ENCODE measurements around the gene NPFF. TPM values are rescaled to one million over a fixed set of nuclear protein-coding genes. Genes with fewer than 3 reads are reported as not detected.

Gene NPFF
- polyA plus RNA-seq, 1 donor (not counting 4 experiments of a cell fraction or from before 2014, with no cell fraction given): not detected

- Histone ChIP-seq H3K36me3 (ENCODE audit: control insufficient read depth in 2 of 2, extremely low read depth in 1 of 2, insufficient read depth in 2 of 2, low read length in 2 of 2) (peaks cover 26 to 55% of the 10 kb centered on the region in 2 experiments), H3K9me1 (ENCODE audit: control insufficient read depth, extremely low read depth, insufficient read depth, low read length) (peaks cover 3% of the 10 kb centered on the region), H3K9ac (ENCODE audit: control insufficient read depth, extremely low read depth, insufficient read depth, low read length) (no peak overlapping the region), H3K4me2 (ENCODE audit: control insufficient read depth, extremely low read depth, insufficient read depth, low read depth, low read length) (no peak overlapping the region), H3K27me3 (ENCODE audit: control insufficient read depth, extremely low read depth, insufficient read depth, low read length) (no peaks in the 10 kb centered on the region), H3K27ac (ENCODE audit: control insufficient read depth, insufficient read depth, low read length) (no peak overlapping the region), H3K4me1 (ENCODE audit: control insufficient read depth, extremely low read depth, insufficient read depth, low read length) (peaks cover 23% of the 10 kb centered on the region), H2AFZ (ENCODE audit: control insufficient read depth, low read length) (no peak overlapping the region), H3K79me2 (ENCODE audit: control insufficient read depth, insufficient read depth, low read length) (peaks cover 4% of the 10 kb centered on the region), H4K20me1 (ENCODE audit: control insufficient read depth, extremely low read depth, insufficient read depth, low read length) (peaks cover 14% of the 10 kb centered on the region), H3K4me3 (ENCODE audit: control insufficient read depth in 2 of 3, extremely low read depth in 1 of 3, insufficient read depth in 2 of 3, low read depth in 1 of 3, low read length in 3 of 3) (no peak overlapping the region), H3K9me3 (ENCODE audit: control insufficient read depth, low read depth, low read length) (no peaks in the 10 kb centered on the region)
- no peak for TF ChIP-seq EZH2 (IDR thresholded peaks at IDR 0.05; ENCODE audit: low read length)
- TF ChIP-seq CTCF (optimal IDR thresholded peaks at IDR 0.05 in 1 of 3, IDR thresholded peaks at IDR 0.05 in 1 of 3, conservative IDR thresholded peaks at IDR 0.05 in 1 of 3; ENCODE audit: extremely low read depth in 1 of 3, insufficient read depth in 2 of 3, low read length in 3 of 3): no peak
- DNase-seq (ENCODE audit: low read depth, low spot score): no peak
- dilution Hi-C loops (cut with MboI; ENCODE audit: extremely low pct_ligation_motif_present, low sequenced_read_pairs): no loop called here
- no peak for FAIRE-seq
Observed at GRCh38 chr12:53480491-53481442, 26.5 kb downstream of the NPFF start.

DNA sequence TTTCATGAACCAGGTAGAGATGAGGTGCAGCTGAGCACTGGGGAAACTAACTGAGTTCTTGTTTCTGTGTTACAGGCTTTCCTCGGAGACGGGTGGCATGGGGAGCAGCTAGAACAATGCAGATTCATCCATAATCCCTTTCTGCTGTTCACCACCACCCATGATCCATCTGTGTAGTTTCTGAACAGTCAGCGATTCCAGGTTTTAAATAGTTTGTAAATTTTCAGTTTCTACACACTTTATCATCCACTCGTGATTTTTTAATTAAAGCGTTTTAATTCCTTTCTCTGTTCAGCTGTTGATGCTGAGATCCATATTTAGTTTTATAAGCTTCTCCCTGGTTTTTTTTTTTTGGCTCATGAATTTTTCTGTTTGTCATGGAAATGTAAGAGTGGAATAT is 28.0 kb downstream of the NPFF start:
- DNase-seq (ENCODE audit: low read depth, low spot score): no peak
- H3K9ac ChIP-seq (ENCODE audit: control insufficient read depth, extremely low read depth, insufficient read depth, low read length): no peak overlapping the region
- peaks cover 33 to 59% of the 10 kb centered on the region in 2 experiments for H3K36me3 ChIP-seq (ENCODE audit: control insufficient read depth in 2 of 2, extremely low read depth in 1 of 2, insufficient read depth in 2 of 2, low read length in 2 of 2)
- H3K27ac ChIP-seq (ENCODE audit: control insufficient read depth, insufficient read depth, low read length): no peak overlapping the region
- no peak for FAIRE-seq
- H3K9me1 ChIP-seq (ENCODE audit: control insufficient read depth, extremely low read depth, insufficient read depth, low read length): peaks cover 3% of the 10 kb centered on the region
- peaks cover 21% of the 10 kb centered on the region for H4K20me1 ChIP-seq (ENCODE audit: control insufficient read depth, extremely low read depth, insufficient read depth, low read length)
- H2AFZ ChIP-seq (ENCODE audit: control insufficient read depth, low read length): no peak overlapping the region
- dilution Hi-C loops (cut with MboI; ENCODE audit: extremely low pct_ligation_motif_present, low sequenced_read_pairs): no loop called here
- H3K4me1 ChIP-seq (ENCODE audit: control insufficient read depth, extremely low read depth, insufficient read depth, low read length): peaks cover 23% of the 10 kb centered on the region
- peaks cover 14% of the 10 kb centered on the region for H3K79me2 ChIP-seq (ENCODE audit: control insufficient read depth, insufficient read depth, low read length)
- H3K27me3 ChIP-seq (ENCODE audit: control insufficient read depth, extremely low read depth, insufficient read depth, low read length): no peaks in the 10 kb centered on the region
- TF ChIP-seq CTCF (optimal IDR thresholded peaks at IDR 0.05 in 1 of 3, IDR thresholded peaks at IDR 0.05 in 1 of 3, conservative IDR thresholded peaks at IDR 0.05 in 1 of 3; ENCODE audit: extremely low read depth in 1 of 3, insufficient read depth in 2 of 3, low read length in 3 of 3): no peak
- TF ChIP-seq EZH2 (IDR thresholded peaks at IDR 0.05; ENCODE audit: low read length): no peak
- H3K4me3 ChIP-seq (ENCODE audit: control insufficient read depth in 2 of 3, extremely low read depth in 1 of 3, insufficient read depth in 2 of 3, low read depth in 1 of 3, low read length in 3 of 3): no peak overlapping the region
- no peak overlapping the region for H3K4me2 ChIP-seq (ENCODE audit: control insufficient read depth, extremely low read depth, insufficient read depth, low read depth, low read length)
- H3K9me3 ChIP-seq (ENCODE audit: control insufficient read depth, low read depth, low read length): no peaks in the 10 kb centered on the region

Data from keratinocyte (primary cell).